HG03469 (cell line): ENCODE results near the gene RSBN1L.

Source experiments
- ATAC-seq: cut with Tn5 transposase; IDR thresholded peaks from one replicate; pipeline ENCODE4 v1.9.1; 2021; ENCODE audit warnings: mild to moderate bottlenecking, moderate library complexity, moderate number of reproducible peaks; ENCODE audit not compliant: unreplicated experiment

Gene RSBN1L

GRCh38 chr7:77727936-77728701, 31.9 kb downstream of the RSBN1L start:
- ATAC-seq: no peak

- ATAC-seq: no peak
Observed at GRCh38 chr7:77729574-77730348, 33.5 kb downstream of the RSBN1L start.

GRCh38 chr7:77731716-77732115, 35.5 kb downstream of the RSBN1L start:
- ATAC-seq: no peak

GRCh38 chr7:77734659-77735421, 38.6 kb downstream of the RSBN1L start:
- ATAC-seq: no peak

GRCh38 chr7:77735457-77735856, 39.2 kb downstream of the RSBN1L start:
- ATAC-seq: no peak

GRCh38 chr7:77736991-77737390, 40.7 kb downstream of the RSBN1L start:
- ATAC-seq: no peak

- ATAC-seq: no peak
Observed at GRCh38 chr7:77738382-77738781, 42.1 kb downstream of the RSBN1L start.

GRCh38 chr7:77738871-77739270, 42.6 kb downstream of the RSBN1L start:
- no peak for ATAC-seq

GRCh38 chr7:77740257-77740656, 44.0 kb downstream of the RSBN1L start:
- ATAC-seq: no peak

- ATAC-seq: no peak
Observed at GRCh38 chr7:77743518-77743917, 47.3 kb downstream of the RSBN1L start.

GRCh38 chr7:77745746-77746145, 49.5 kb downstream of the RSBN1L start:
- ATAC-seq: no peak

- no peak for ATAC-seq
Observed at GRCh38 chr7:77746164-77746823, 50.0 kb downstream of the RSBN1L start.

- no peak for ATAC-seq
Observed at GRCh38 chr7:77746824-77747165, 50.5 kb downstream of the RSBN1L start.

GRCh38 chr7:77747178-77747577, 50.9 kb downstream of the RSBN1L start:
- no peak for ATAC-seq

- ATAC-seq: no peak
Observed at GRCh38 chr7:77747718-77748117, 51.5 kb downstream of the RSBN1L start.

- no peak for ATAC-seq
Observed at GRCh38 chr7:77752016-77752415, 55.8 kb downstream of the RSBN1L start.

- ATAC-seq: no peak
Observed at GRCh38 chr7:77753173-77753572, 56.9 kb downstream of the RSBN1L start.

GRCh38 chr7:77757589-77757988, 61.3 kb downstream of the RSBN1L start:
- ATAC-seq: peak; percentile 90

GRCh38 chr7:77759294-77759889, 63.1 kb downstream of the RSBN1L start:
- ATAC-seq: no peak

GRCh38 chr7:77760809-77761453, 64.7 kb downstream of the RSBN1L start:
- ATAC-seq: no peak
